HEK293 (cell line): ENCODE results near the gene NBPF1.
"Not testable (repeated sequence)": the region's sequence is repeated elsewhere in the genome, so short reads cannot be mapped to it uniquely, and the experiment has no call there.

Experiments
- CTCF ChIA-PET: fragments of 350-600 bp; formaldehyde crosslinking; extraction: SDS; loops from one replicate; lab custom pipeline; 2021; ENCODE audit warnings: antibody characterized with exemption; lab: Yijun Ruan, JAX
- POLR2A ChIA-PET: fragments of 300-600 bp; formaldehyde crosslinking; extraction: SDS; loops from one replicate; lab custom pipeline; 2020; ENCODE audit warnings: antibody characterized with exemption, inconsistent platforms; lab: Yijun Ruan, JAX
- H3K27ac ChIP-seq: fragments of 200-500 bp; sonication (Bioruptor generic); 2 replicates; pipeline ENCODE4 v1.5.1; 2014; ENCODE audit warnings: low read depth, low read length, control low read depth, inconsistent platforms; ENCODE audit errors: extremely low read depth
- H3K36me3 ChIP-seq, 2 experiments: fragments of 200-500 bp in 1 of 2; sonication (Bioruptor generic) in 1 of 2; 1 replicate in 1 of 2; 2 replicates in 1 of 2; pipeline ENCODE4 v1.5.1; 2014 to 2017; ENCODE audit warnings: inconsistent platforms in 2 of 2, low read length in 2 of 2; ENCODE audit not compliant: control insufficient read depth in 2 of 2, insufficient read depth in 1 of 2
- H3K4me1 ChIP-seq: fragments of 200-500 bp; sonication (Bioruptor generic); 2 replicates; pipeline ENCODE4 v1.5.1; 2014; ENCODE audit warnings: mild to moderate bottlenecking, low read length, inconsistent platforms; ENCODE audit not compliant: control insufficient read depth, insufficient read depth
- H3K4me3 ChIP-seq: 2 replicates; pipeline ENCODE4 v1.5.1; 2011; ENCODE audit warnings: low read depth, mild to moderate bottlenecking, control low read depth, low read length, moderate library complexity
- H3K9me3 ChIP-seq: fragments of 200-500 bp; sonication (Bioruptor generic); 2 replicates; pipeline ENCODE4 v1.5.1; 2014; ENCODE audit warnings: low read depth, low read length, inconsistent platforms; ENCODE audit not compliant: control insufficient read depth, insufficient read depth

Gene NBPF1

DNA sequence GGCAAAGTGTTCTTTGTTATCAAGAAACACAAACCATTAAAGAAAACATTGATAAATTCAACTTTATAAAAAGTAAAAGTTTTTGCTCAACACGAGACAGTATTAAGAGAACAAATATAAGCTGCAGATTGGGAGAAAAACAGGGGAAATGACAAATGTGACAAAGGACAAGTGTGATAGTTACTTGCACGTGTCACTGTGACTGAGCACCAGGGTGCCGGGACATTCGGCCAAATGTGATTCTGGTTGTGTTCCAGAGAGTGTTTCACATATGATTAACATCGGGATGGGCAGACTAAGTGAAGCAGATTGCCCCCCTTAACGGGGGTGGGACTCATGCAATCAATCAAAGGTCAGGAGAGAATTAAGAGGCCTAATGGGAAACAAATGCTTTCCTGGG is 52.9 kb downstream of the NBPF1 start:
- ChIA-PET POLR2A (interaction anchor here (1.2 kb wide), 1 partner anchor 120 kb away, joined by 3 read pairs; the partner anchor contains the start of gene NECAP2), CTCF (interaction anchor here (0.7 to 1.5 kb wide), 2 partner anchors 44 to 147 kb away, joined by 3 read pairs; no protein-coding TSS in a partner anchor)
- not testable (repeated sequence) for H3K9me3 ChIP-seq, H3K36me3 ChIP-seq, H3K4me3 ChIP-seq, H3K27ac ChIP-seq, H3K4me1 ChIP-seq

- not testable (repeated sequence) for H3K36me3 ChIP-seq, H3K4me1 ChIP-seq
- POLR2A ChIA-PET, result interaction anchor here (1.2 kb wide), 1 partner anchor 119 kb away, joined by 3 read pairs; the partner anchor contains the start of gene NECAP2
Measured at GRCh38 chr1:16559688-16560087, 53.7 kb downstream of the NBPF1 start.

GRCh38 chr1:16557034-16557433 is 56.3 kb downstream of the NBPF1 start:
- H3K9me3 ChIP-seq, CTCF ChIA-PET, POLR2A ChIA-PET, H3K36me3 ChIP-seq, H3K27ac ChIP-seq, H3K4me1 ChIP-seq, H3K4me3 ChIP-seq: not testable (repeated sequence)

More at GRCh38 chr1:16559688-16560087, 53.7 kb downstream of the NBPF1 start:
- not testable (repeated sequence) for H3K9me3 ChIP-seq, H3K4me3 ChIP-seq, H3K27ac ChIP-seq
- CTCF ChIA-PET, result interaction anchor here (0.7 to 1.5 kb wide), 2 partner anchors 45 to 391 kb away, joined by 3 read pairs; no protein-coding TSS in a partner anchor

DNA sequence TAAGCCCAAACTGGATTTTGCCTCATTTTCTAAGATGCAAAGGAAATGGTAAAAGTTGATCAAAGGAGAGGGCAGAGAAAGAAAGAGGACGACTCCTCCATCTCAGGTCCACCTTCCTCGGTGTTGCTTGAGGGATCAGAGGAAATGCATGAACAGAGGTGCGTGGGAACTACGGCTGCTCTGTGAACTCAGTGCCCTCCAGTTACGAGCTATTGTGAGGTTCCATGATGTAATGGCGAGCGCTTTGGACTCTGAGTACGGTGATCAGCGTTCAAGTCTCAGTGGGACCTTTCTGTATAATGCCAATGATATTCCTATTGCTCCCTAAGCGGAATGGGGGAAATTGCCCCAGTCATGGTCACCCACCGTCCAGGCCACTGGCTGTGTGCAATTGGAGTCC is 60.1 kb downstream of the NBPF1 start:
- H3K27ac ChIP-seq, H3K36me3 ChIP-seq, H3K4me3 ChIP-seq, H3K9me3 ChIP-seq, CTCF ChIA-PET, POLR2A ChIA-PET, H3K4me1 ChIP-seq: not testable (repeated sequence)

- CTCF ChIA-PET, H3K4me3 ChIP-seq, H3K4me1 ChIP-seq, H3K9me3 ChIP-seq, POLR2A ChIA-PET, H3K36me3 ChIP-seq, H3K27ac ChIP-seq: not testable (repeated sequence)
Measured at GRCh38 chr1:16550212-16550918, 63.0 kb downstream of the NBPF1 start.

DNA sequence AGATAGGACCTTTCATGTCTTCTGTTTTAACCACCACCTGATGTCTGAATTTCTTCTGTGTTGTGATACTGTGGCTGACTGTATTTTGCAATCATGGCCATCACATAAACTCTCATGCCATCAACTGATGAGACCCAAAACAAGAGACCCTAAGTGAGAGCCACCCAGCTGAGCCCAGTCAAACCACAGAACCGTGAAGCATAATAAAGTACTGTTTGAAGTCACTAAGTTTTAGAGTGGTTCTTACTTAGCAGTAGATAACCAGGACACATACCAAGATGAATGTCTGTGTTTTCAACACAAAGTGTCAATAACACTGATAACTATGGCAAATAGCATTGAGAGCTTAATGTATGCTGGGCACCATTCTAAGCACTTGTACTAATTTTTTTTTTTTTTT is 63.8 kb downstream of the NBPF1 start:
- CTCF ChIA-PET, result interaction anchor here (0.6 kb wide), 1 partner anchor 527 kb away, joined by 3 read pairs; no protein-coding TSS in a partner anchor
- H3K27ac ChIP-seq, H3K36me3 ChIP-seq, POLR2A ChIA-PET, H3K4me3 ChIP-seq, H3K4me1 ChIP-seq, H3K9me3 ChIP-seq: not testable (repeated sequence)

GRCh38 chr1:16547502-16548241 is 65.7 kb downstream of the NBPF1 start:
- CTCF ChIA-PET, POLR2A ChIA-PET, H3K9me3 ChIP-seq, H3K36me3 ChIP-seq, H3K4me1 ChIP-seq, H3K27ac ChIP-seq, H3K4me3 ChIP-seq: not testable (repeated sequence)

- H3K4me3 ChIP-seq, CTCF ChIA-PET, POLR2A ChIA-PET, H3K9me3 ChIP-seq, H3K4me1 ChIP-seq, H3K36me3 ChIP-seq, H3K27ac ChIP-seq: not testable (repeated sequence)
Measured at GRCh38 chr1:16545682-16546095, 67.7 kb downstream of the NBPF1 start.

- H3K9me3 ChIP-seq, H3K36me3 ChIP-seq, H3K27ac ChIP-seq, H3K4me1 ChIP-seq, H3K4me3 ChIP-seq, CTCF ChIA-PET: not testable (repeated sequence)
- POLR2A ChIA-PET, result interaction anchor here (0.6 kb wide), 1 partner anchor 193 kb away, joined by 3 read pairs; no protein-coding TSS in a partner anchor
Measured at GRCh38 chr1:16540421-16540893, 72.9 kb downstream of the NBPF1 start.
